22Rv1 (cell line): Measurements from ENCODE around the gene WNK2.
A peak's percentile ranks its signal among the peaks of the same experiment; 100 is the strongest.

Experiments used
- H3K27ac ChIP-seq: fragments of 450-650 bp; 2 replicates; pipeline ENCODE4 v1.5.1; 2017
- CTCF ChIP-seq: fragments of 450-650 bp; IDR thresholded peaks from 2 replicates; pipeline ENCODE4 v1.5.1; 2017; ENCODE audit warnings: mild to moderate bottlenecking
- ZFX ChIP-seq: fragments of 450-650 bp; IDR thresholded peaks from 2 replicates; pipeline ENCODE4 v1.6.1; 2017; ENCODE audit warnings: antibody characterized with exemption, borderline replicate concordance

Gene WNK2

GRCh38 chr9:93183663-93184431 lies at the start of gene WNK2:
Gene WNK2 (plus strand): TSS chr9:93184139. CDS start chr9:93184930, 791 bp downstream.
- no peak within 1 kb of the TSS for H3K27ac ChIP-seq

GRCh38 chr9:93134740-93135444 lies 49.0 kb upstream of the WNK2 start:
- H3K27ac ChIP-seq, result 0 out of 2 replicates have a peak overlapping the region, but pooled peaks have one; percentile 78
- TF ChIP-seq CTCF (no peak), ZFX (no peak)

More at GRCh38 chr9:93183663-93184431, at the start of gene WNK2:
- TF ChIP-seq ZFX, result no peak
- TF ChIP-seq CTCF, result no peak

GRCh38 chr9:93136011-93136440 lies 47.9 kb upstream of the WNK2 start:
- no peak for TF ChIP-seq ZFX
- no peak overlapping the region for H3K27ac ChIP-seq

- H3K27ac ChIP-seq, result no peak overlapping the region
- TF ChIP-seq ZFX (no peak), CTCF (no peak)
These were observed 46.6 kb upstream of the WNK2 start for GRCh38 chr9:93137362-93137761.

GRCh38 chr9:93138171-93138764 lies 45.7 kb upstream of the WNK2 start:
- H3K27ac ChIP-seq, result no peak overlapping the region
- TF ChIP-seq ZFX (no peak), CTCF (no peak)

- TF ChIP-seq CTCF (no peak), ZFX (no peak)
- H3K27ac ChIP-seq, result no peak overlapping the region
These were observed 44.4 kb upstream of the WNK2 start for GRCh38 chr9:93139365-93140182.
